ENCODE results near the gene PRKCH. TPM values are rescaled to one million over a fixed set of nuclear protein-coding genes. Genes with fewer than 3 reads are reported as not detected.

The PRKCH gene
- total and polyA plus RNA-seq, 10 of the 15 experiments (the other 5 are each of a cell fraction or from before 2014, with no cell fraction given): 10.7 to 140 (median 33.2) TPM

DNA sequence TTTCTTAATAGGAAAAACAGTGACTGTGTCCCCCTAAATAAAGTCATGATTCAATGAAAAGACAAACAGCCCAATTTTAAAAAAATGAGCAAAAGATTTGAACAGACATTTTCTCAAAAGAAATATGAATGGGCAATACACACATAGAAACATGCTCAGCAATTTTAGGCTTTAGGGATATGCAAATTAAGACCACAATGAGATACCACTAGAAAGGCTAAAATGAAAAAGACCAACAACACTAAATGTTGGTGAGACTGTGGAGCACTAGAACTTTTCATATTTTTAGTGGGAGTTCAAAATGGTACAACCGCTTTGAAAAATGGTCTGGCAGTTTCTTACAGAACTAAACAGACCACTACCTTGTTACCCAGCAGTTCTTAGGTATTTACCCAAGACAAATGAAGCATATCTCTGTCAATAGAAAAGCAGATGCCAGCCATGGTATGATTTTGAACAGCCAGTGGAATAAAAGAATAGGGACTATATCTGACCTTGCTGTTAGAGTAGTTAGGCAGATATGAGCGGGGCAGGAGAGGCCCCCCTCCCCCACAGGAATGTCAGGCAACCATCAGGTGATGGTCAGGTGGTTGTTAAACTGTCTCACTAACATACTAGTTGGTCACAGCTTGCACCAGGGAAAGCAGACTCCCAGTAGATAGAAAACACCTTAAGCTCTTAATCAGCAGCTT lies 108.8 kb downstream of the PRKCH start:
- peaks cover 61% of the 10 kb centered on the region for H3K79me2 ChIP-seq (ENCODE audit: control insufficient read depth, insufficient read depth, low read length)
- ATAC-seq: peak; percentile 61
- ChIA-PET POLR2A (interaction anchor here (0.6 to 1.0 kb wide), 2 partner anchors 23 to 83 kb away, joined by 3 read pairs; no protein-coding TSS in a partner anchor), RAD21 (ENCODE audit: unreplicated experiment) (interaction anchor here (0.6 to 2.1 kb wide), 3 partner anchors 31 to 34 kb away, joined by 3 to 7 read pairs (median 4); no protein-coding TSS in a partner anchor), CTCF (interaction anchor here (0.7 to 1.9 kb wide), 2 partner anchors 21 to 407 kb away, joined by 3 to 8 read pairs; no protein-coding TSS in a partner anchor), SMC1A (ENCODE audit: uncharacterized antibody, unreplicated experiment) (interaction anchor here (1.0 to 5.0 kb wide), 5 partner anchors 9 to 37 kb away, joined by 3 to 31 read pairs (median 8); no protein-coding TSS in a partner anchor)
- BruUV-seq (replicated peaks): no TSS peak
- H3K4me3 ChIP-seq: no peak overlapping the region
- TF ChIP-seq, protein P1, sequence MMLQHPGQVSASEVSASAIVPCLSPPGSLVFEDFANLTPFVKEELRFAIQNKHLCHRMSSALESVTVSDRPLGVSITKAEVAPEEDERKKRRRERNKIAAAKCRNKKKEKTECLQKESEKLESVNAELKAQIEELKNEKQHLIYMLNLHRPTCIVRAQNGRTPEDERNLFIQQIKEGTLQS (IDR thresholded peaks at IDR 0.05; ENCODE audit: borderline replicate concordance, extremely low read depth, low read depth, low read length): no peak
- peak; percentile 70; the same call in 1 of the 2 replicates for TF ChIP-seq SMARCA5 (IDR thresholded peaks at IDR 0.05)
- TF ChIP-seq, protein P2, sequence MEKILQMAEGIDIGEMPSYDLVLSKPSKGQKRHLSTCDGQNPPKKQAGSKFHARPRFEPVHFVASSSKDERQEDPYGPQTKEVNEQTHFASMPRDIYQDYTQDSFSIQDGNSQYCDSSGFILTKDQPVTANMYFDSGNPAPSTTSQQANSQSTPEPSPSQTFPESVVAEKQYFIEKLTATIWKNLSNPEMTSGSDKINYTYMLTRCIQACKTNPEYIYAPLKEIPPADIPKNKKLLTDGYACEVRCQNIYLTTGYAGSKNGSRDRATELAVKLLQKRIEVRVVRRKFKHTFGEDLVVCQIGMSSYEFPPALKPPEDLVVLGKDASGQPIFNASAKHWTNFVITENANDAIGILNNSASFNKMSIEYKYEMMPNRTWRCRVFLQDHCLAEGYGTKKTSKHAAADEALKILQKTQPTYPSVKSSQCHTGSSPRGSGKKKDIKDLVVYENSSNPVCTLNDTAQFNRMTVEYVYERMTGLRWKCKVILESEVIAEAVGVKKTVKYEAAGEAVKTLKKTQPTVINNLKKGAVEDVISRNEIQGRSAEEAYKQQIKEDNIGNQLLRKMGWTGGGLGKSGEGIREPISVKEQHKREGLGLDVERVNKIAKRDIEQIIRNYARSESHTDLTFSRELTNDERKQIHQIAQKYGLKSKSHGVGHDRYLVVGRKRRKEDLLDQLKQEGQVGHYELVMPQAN (conservative IDR thresholded peaks at IDR 0.05): no peak
- 0 out of 3 replicates have a peak, but pooled peaks have one; percentile 64 for TF ChIP-seq POU2F2 (IDR thresholded peaks at IDR 0.05; ENCODE audit: borderline replicate concordance, low read depth, low read length)
- no peak for TF ChIP-seq BACH1 (IDR thresholded peaks at IDR 0.05; ENCODE audit: borderline replicate concordance)
- no peak for TF ChIP-seq TCF3 (IDR thresholded peaks at IDR 0.05; ENCODE audit: borderline replicate concordance, insufficient read depth, low read depth, low read length)
- TF ChIP-seq, protein P3, sequence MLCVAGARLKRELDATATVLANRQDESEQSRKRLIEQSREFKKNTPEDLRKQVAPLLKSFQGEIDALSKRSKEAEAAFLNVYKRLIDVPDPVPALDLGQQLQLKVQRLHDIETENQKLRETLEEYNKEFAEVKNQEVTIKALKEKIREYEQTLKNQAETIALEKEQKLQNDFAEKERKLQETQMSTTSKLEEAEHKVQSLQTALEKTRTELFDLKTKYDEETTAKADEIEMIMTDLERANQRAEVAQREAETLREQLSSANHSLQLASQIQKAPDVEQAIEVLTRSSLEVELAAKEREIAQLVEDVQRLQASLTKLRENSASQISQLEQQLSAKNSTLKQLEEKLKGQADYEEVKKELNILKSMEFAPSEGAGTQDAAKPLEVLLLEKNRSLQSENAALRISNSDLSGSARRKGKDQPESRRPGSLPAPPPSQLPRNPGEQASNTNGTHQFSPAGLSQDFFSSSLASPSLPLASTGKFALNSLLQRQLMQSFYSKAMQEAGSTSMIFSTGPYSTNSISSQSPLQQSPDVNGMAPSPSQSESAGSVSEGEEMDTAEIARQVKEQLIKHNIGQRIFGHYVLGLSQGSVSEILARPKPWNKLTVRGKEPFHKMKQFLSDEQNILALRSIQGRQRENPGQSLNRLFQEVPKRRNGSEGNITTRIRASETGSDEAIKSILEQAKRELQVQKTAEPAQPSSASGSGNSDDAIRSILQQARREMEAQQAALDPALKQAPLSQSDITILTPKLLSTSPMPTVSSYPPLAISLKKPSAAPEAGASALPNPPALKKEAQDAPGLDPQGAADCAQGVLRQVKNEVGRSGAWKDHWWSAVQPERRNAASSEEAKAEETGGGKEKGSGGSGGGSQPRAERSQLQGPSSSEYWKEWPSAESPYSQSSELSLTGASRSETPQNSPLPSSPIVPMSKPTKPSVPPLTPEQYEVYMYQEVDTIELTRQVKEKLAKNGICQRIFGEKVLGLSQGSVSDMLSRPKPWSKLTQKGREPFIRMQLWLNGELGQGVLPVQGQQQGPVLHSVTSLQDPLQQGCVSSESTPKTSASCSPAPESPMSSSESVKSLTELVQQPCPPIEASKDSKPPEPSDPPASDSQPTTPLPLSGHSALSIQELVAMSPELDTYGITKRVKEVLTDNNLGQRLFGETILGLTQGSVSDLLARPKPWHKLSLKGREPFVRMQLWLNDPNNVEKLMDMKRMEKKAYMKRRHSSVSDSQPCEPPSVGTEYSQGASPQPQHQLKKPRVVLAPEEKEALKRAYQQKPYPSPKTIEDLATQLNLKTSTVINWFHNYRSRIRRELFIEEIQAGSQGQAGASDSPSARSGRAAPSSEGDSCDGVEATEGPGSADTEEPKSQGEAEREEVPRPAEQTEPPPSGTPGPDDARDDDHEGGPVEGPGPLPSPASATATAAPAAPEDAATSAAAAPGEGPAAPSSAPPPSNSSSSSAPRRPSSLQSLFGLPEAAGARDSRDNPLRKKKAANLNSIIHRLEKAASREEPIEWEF (IDR thresholded peaks at IDR 0.05; ENCODE audit: insufficient replicate concordance, low read depth, low read length): no peak
- TF ChIP-seq PAX5 (IDR thresholded peaks at IDR 0.05; ENCODE audit: borderline replicate concordance, low read depth, low read length): no peak
- TF ChIP-seq RUNX3 (IDR thresholded peaks at IDR 0.05; ENCODE audit: low read length): peak; percentile 42
- 0 out of 2 replicates have a peak, but pooled peaks have one; percentile 42 for TF ChIP-seq ZNF217 (IDR thresholded peaks at IDR 0.05)
- TF ChIP-seq BMI1 (IDR thresholded peaks at IDR 0.05; ENCODE audit: borderline replicate concordance): no peak
- TF ChIP-seq, protein P4, sequence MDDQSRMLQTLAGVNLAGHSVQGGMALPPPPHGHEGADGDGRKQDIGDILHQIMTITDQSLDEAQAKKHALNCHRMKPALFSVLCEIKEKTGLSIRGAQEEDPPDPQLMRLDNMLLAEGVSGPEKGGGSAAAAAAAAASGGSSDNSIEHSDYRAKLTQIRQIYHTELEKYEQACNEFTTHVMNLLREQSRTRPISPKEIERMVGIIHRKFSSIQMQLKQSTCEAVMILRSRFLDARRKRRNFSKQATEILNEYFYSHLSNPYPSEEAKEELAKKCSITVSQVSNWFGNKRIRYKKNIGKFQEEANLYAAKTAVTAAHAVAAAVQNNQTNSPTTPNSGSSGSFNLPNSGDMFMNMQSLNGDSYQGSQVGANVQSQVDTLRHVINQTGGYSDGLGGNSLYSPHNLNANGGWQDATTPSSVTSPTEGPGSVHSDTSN (IDR thresholded peaks at IDR 0.05; ENCODE audit: insufficient replicate concordance, low read depth, low read length): no peak
- peak overlapping the region; percentile 25; the same call in 1 of the 2 replicates for H3K27ac ChIP-seq (ENCODE audit: control insufficient read depth, insufficient read depth)
- peaks cover 18% of the 10 kb centered on the region for H3K9me3 ChIP-seq (replicated peaks; ENCODE audit: control insufficient read depth, insufficient read depth, low read length)
- H3K4me1 ChIP-seq (ENCODE audit: control insufficient read depth, insufficient read depth, low read length): peaks cover 15% of the 10 kb centered on the region
- H3K27me3 ChIP-seq (replicated peaks in 1 of 2; ENCODE audit: control insufficient read depth in 2 of 2, insufficient read depth in 2 of 2, low read length in 1 of 2): no peaks in the 10 kb centered on the region
- no peak overlapping the region for H3K9ac ChIP-seq (ENCODE audit: control insufficient read depth, insufficient read depth, low read length)
- no peak overlapping the region for H2AFZ ChIP-seq (ENCODE audit: control insufficient read depth, low read depth, low read length)
- no peak for FAIRE-seq
- no peaks in the 10 kb centered on the region for H3K36me3 ChIP-seq (ENCODE audit: control insufficient read depth in 2 of 2, insufficient read depth in 2 of 2, low read length in 1 of 2)
- WGBS (ENCODE audit: insufficient coverage, insufficient replicate concordance, low lambda C conversion rate, missing lambda C conversion rate): 47% methylated on average over 2 of the region's 2 CpGs
- in situ Hi-C loops (cut with MboI): loop anchor here (25.0 kb wide), 1 partner anchor 118 kb away; the partner anchor contains the start of gene PRKCH
- intact Hi-C loops (cut with micrococcal nuclease; ENCODE audit: unreplicated experiment): no loop called here
- DNase-seq (ENCODE audit: low read depth, low spot score): no peak
- H3K4me2 ChIP-seq (ENCODE audit: control insufficient read depth, insufficient read depth): no peak overlapping the region
- H4K20me1 ChIP-seq (ENCODE audit: control insufficient read depth, insufficient read depth): no peaks in the 10 kb centered on the region

All from GM12878 (cell line).